ENCODE measurements around the gene COL9A1.

The COL9A1 gene

GRCh38 chr6:70252604-70253003 lies 50.3 kb downstream of the COL9A1 start:
- H3F3A ChIP-seq (ENCODE audit: insufficient read depth, low read length): no peaks in the 10 kb centered on the region
- no peak for DNase-seq
- H3K9me3 ChIP-seq (replicated peaks; ENCODE audit: insufficient read depth, low read length): no peaks in the 10 kb centered on the region
- no peak for TF ChIP-seq EZH2phosphoT487 (IDR thresholded peaks at IDR 0.05; ENCODE audit: low read length)
- TF ChIP-seq CTCF (IDR thresholded peaks at IDR 0.05; ENCODE audit: low read length): no peak
- no peak for TF ChIP-seq EZH2 (optimal IDR thresholded peaks at IDR 0.05; ENCODE audit: low read depth, low read length)
- no peaks in the 10 kb centered on the region for H3K27me3 ChIP-seq (replicated peaks; ENCODE audit: insufficient read depth, low read length)
- no peaks in the 10 kb centered on the region for H4K20me1 ChIP-seq (ENCODE audit: insufficient read depth, low read length)
- no peaks in the 10 kb centered on the region for H3K36me3 ChIP-seq (replicated peaks; ENCODE audit: insufficient read depth, low read length)
- H3K79me2 ChIP-seq (ENCODE audit: low read length): no peaks in the 10 kb centered on the region
- H3K9me2 ChIP-seq (replicated peaks; ENCODE audit: insufficient read depth, low read length): no peaks in the 10 kb centered on the region
- no peaks in the 10 kb centered on the region for H3K4me1 ChIP-seq (ENCODE audit: low read length)
- H3K4me2 ChIP-seq (ENCODE audit: low read depth, low read length): no peak overlapping the region
- no peak overlapping the region for H3K4me3 ChIP-seq (ENCODE audit: low read length)
- H3K9ac ChIP-seq (ENCODE audit: low read length): no peak overlapping the region
- no peak overlapping the region for H3K27ac ChIP-seq (ENCODE audit: low read length)
- H2AFZ ChIP-seq (ENCODE audit: low read length): no peak overlapping the region

GRCh38 chr6:70246118-70246517 lies 56.8 kb downstream of the COL9A1 start:
- no peak for TF ChIP-seq EZH2 (optimal IDR thresholded peaks at IDR 0.05; ENCODE audit: low read depth, low read length)
- no peak for TF ChIP-seq EZH2phosphoT487 (IDR thresholded peaks at IDR 0.05; ENCODE audit: low read length)
- no peak for TF ChIP-seq CTCF (IDR thresholded peaks at IDR 0.05; ENCODE audit: low read length)
- H3K4me3 ChIP-seq (ENCODE audit: low read length): no peak overlapping the region
- H4K20me1 ChIP-seq (ENCODE audit: insufficient read depth, low read length): no peaks in the 10 kb centered on the region
- H3K9me2 ChIP-seq (replicated peaks; ENCODE audit: insufficient read depth, low read length): no peaks in the 10 kb centered on the region
- H3K27ac ChIP-seq (ENCODE audit: low read length): no peak overlapping the region
- H3K9me3 ChIP-seq (replicated peaks; ENCODE audit: insufficient read depth, low read length): no peaks in the 10 kb centered on the region
- H3K79me2 ChIP-seq (ENCODE audit: low read length): no peaks in the 10 kb centered on the region
- H3K4me1 ChIP-seq (ENCODE audit: low read length): no peaks in the 10 kb centered on the region
- H3K4me2 ChIP-seq (ENCODE audit: low read depth, low read length): no peak overlapping the region
- H3F3A ChIP-seq (ENCODE audit: insufficient read depth, low read length): no peaks in the 10 kb centered on the region
- H3K9ac ChIP-seq (ENCODE audit: low read length): no peak overlapping the region
- no peak for DNase-seq
- no peaks in the 10 kb centered on the region for H3K27me3 ChIP-seq (replicated peaks; ENCODE audit: insufficient read depth, low read length)
- H2AFZ ChIP-seq (ENCODE audit: low read length): no peak overlapping the region
- no peaks in the 10 kb centered on the region for H3K36me3 ChIP-seq (replicated peaks; ENCODE audit: insufficient read depth, low read length)

- no peaks in the 10 kb centered on the region for H3K9me3 ChIP-seq (replicated peaks; ENCODE audit: insufficient read depth, low read length)
- no peak overlapping the region for H3K4me2 ChIP-seq (ENCODE audit: low read depth, low read length)
- H3K4me3 ChIP-seq (ENCODE audit: low read length): no peak overlapping the region
- H3K36me3 ChIP-seq (replicated peaks; ENCODE audit: insufficient read depth, low read length): no peaks in the 10 kb centered on the region
- no peaks in the 10 kb centered on the region for H3F3A ChIP-seq (ENCODE audit: insufficient read depth, low read length)
- no peak for DNase-seq
- no peaks in the 10 kb centered on the region for H4K20me1 ChIP-seq (ENCODE audit: insufficient read depth, low read length)
- no peak for TF ChIP-seq EZH2phosphoT487 (IDR thresholded peaks at IDR 0.05; ENCODE audit: low read length)
- no peak for TF ChIP-seq EZH2 (optimal IDR thresholded peaks at IDR 0.05; ENCODE audit: low read depth, low read length)
- TF ChIP-seq CTCF (IDR thresholded peaks at IDR 0.05; ENCODE audit: low read length): no peak
- no peaks in the 10 kb centered on the region for H3K9me2 ChIP-seq (replicated peaks; ENCODE audit: insufficient read depth, low read length)
- H3K4me1 ChIP-seq (ENCODE audit: low read length): no peaks in the 10 kb centered on the region
- H3K79me2 ChIP-seq (ENCODE audit: low read length): no peaks in the 10 kb centered on the region
- H2AFZ ChIP-seq (ENCODE audit: low read length): no peak overlapping the region
- H3K27me3 ChIP-seq (replicated peaks; ENCODE audit: insufficient read depth, low read length): no peaks in the 10 kb centered on the region
- H3K27ac ChIP-seq (ENCODE audit: low read length): no peak overlapping the region
- no peak overlapping the region for H3K9ac ChIP-seq (ENCODE audit: low read length)
Observed at GRCh38 chr6:70241991-70242420, 60.9 kb downstream of the COL9A1 start.
